Tibial nerve (tissue), 4 donors: Measurements from ENCODE around the gene ERBB2. TPM values are rescaled to one million over a fixed set of nuclear protein-coding genes. Genes with fewer than 3 reads are reported as not detected.
"Not testable (repeated sequence)": the region's sequence is repeated elsewhere in the genome, so short reads cannot be mapped to it uniquely, and the experiment has no call there.

ENCODE experiments used
- DNase-seq, 2 donors: peaks; one replicate each; pipeline ENCODE4 v3.0.0-alpha.2; 2019; ENCODE audit warnings: low spot score in 2 of 2
- H3K27ac ChIP-seq, 4 donors: fragments of 200-600 bp; sonication (generic) in 3 of 4; one replicate each; pipeline ENCODE4 v1.5.1; 2017 to 2019; ENCODE audit warnings: mild to moderate bottlenecking in 1 of 4
- H3K27me3 ChIP-seq, 2 donors: fragments of 200-600 bp; sonication (generic) in 1 of 2; one replicate each; pipeline versions ENCODE4 v1.5.1 to v1.6.0; 2017 to 2019
- H3K36me3 ChIP-seq, 3 donors: fragments of 200-600 bp; sonication (generic); one replicate each; pipeline ENCODE4 v1.5.1; 2018 to 2019
- H3K4me1 ChIP-seq, 4 donors: fragments of 200-600 bp; sonication (generic) in 3 of 4; one replicate each; pipeline ENCODE4 v1.5.1; 2017 to 2019
- H3K4me3 ChIP-seq, 4 donors: fragments of 200-600 bp; sonication (generic) in 3 of 4; one replicate each; pipeline ENCODE4 v1.5.1; 2017 to 2019; ENCODE audit warnings: mild to moderate bottlenecking in 1 of 4, moderate library complexity in 1 of 4
- H3K9me3 ChIP-seq, 4 donors: fragments of 200-600 bp; sonication (generic) in 3 of 4; one replicate each; pipeline ENCODE4 v1.5.1; 2017 to 2019
- EP300 ChIP-seq, 2 donors: sonication (generic); formaldehyde crosslinking; IDR thresholded peaks; one replicate each; pipeline ENCODE4 v1.6.1; 2017; ENCODE audit warnings: antibody characterized with exemption in 2 of 2, mild to moderate bottlenecking in 1 of 2
- POLR2A ChIP-seq, 2 donors: fragments of 450-650 bp; IDR thresholded peaks; one replicate each; pipeline ENCODE4 v1.6.1; 2017; ENCODE audit warnings: antibody characterized with exemption in 2 of 2, mild to moderate bottlenecking in 2 of 2, moderate library complexity in 2 of 2
- WGBS, 2 donors: methylation state at CpG; one replicate each; pipeline ENCODE4 v1.1.5; 2018; 5-methylcytosine and 5-hydroxymethylcytosine counted together
- total RNA-seq, 4 donors: library from RNA; depleted of rRNA; stranded (reverse); fragments of >200 nt; gene quantifications; one replicate each; pipeline ENCODE4 v1.1.0, GENCODE V29; 2016
- TF ChIP-seq, protein P1 (sequence below), 5 experiments: fragments of 200-600 bp in 3 of 5; fragments of 450-650 bp in 2 of 5; sonication (generic) in 3 of 5; IDR thresholded peaks; one replicate each; pipeline ENCODE4 v1.5.1; 2016 to 2019; ENCODE audit warnings: antibody characterized with exemption in 5 of 5, mild to moderate bottlenecking in 3 of 5, moderate library complexity in 2 of 5

Gene ERBB2
- total RNA-seq, 4 donors from 2014 or later: 101 to 131 (median 114) TPM

DNA sequence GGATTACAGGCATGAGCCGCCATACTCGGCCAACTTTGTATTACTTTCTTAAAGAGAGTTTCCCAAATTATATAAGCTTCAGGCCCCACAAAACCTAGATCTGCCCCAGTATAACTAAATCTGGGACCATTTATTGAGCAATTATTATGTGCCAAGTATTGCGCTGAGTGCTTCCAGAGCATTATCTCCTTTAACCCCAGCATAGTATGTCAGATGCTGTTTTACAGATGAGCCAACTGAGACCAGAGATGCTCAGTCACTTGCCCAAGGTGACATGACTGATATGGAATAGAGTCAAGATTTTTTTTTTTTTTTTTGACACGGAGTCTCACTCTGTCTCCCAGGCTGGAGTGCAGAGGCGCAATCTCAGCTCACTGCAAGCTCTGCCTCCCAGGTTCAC lies 1.9 kb upstream of the ERBB2 start:
- TF ChIP-seq EP300 (IDR thresholded peaks at IDR 0.05) (no peak), POLR2A (IDR thresholded peaks at IDR 0.05) (no peak)
- TF ChIP-seq, protein P1, sequence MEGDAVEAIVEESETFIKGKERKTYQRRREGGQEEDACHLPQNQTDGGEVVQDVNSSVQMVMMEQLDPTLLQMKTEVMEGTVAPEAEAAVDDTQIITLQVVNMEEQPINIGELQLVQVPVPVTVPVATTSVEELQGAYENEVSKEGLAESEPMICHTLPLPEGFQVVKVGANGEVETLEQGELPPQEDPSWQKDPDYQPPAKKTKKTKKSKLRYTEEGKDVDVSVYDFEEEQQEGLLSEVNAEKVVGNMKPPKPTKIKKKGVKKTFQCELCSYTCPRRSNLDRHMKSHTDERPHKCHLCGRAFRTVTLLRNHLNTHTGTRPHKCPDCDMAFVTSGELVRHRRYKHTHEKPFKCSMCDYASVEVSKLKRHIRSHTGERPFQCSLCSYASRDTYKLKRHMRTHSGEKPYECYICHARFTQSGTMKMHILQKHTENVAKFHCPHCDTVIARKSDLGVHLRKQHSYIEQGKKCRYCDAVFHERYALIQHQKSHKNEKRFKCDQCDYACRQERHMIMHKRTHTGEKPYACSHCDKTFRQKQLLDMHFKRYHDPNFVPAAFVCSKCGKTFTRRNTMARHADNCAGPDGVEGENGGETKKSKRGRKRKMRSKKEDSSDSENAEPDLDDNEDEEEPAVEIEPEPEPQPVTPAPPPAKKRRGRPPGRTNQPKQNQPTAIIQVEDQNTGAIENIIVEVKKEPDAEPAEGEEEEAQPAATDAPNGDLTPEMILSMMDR (IDR thresholded peaks at IDR 0.05): no peak
- 92 to 100% methylated on average over 5 of the region's 5 CpGs for WGBS, 2 donors
- Histone ChIP-seq H3K27ac (no peak overlapping the region), H3K4me1 (peaks cover 0 to 51% (median 14%) of the 10 kb centered on the region in 4 donors), H3K27me3 (no peaks in the 10 kb centered on the region), H3K36me3 (peaks cover 0 to 6% (median 0%) of the 10 kb centered on the region in 3 donors), H3K9me3 (no peaks in the 10 kb centered on the region), H3K4me3 (no peak overlapping the region)
- no peak for DNase-seq

DNA sequence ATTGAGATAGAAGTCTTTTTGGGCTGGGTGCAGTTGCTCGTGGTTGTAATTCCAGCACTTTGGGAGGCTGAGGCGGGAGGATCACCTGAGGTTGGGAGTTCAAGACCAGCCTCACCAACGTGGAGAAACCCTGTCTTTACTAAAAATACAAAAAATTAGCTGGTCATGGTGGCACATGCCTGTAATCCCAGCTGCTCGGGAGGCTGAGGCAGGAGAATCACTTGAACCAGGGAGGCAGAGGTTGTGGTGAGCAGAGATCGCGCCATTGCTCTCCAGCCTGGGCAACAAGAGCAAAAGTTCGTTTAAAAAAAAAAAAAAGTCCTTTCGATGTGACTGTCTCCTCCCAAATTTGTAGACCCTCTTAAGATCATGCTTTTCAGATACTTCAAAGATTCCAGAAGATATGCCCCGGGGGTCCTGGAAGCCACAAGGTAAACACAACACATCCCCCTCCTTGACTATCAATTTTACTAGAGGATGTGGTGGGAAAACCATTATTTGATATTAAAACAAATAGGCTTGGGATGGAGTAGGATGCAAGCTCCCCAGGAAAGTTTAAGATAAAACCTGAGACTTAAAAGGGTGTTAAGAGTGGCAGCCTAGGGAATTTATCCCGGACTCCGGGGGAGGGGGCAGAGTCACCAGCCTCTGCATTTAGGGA lies 577 bp upstream of the ERBB2 start:
- not testable (repeated sequence) for H3K36me3 ChIP-seq, H3K9me3 ChIP-seq, DNase-seq, H3K27me3 ChIP-seq
- WGBS, 2 donors: 36 to 40% methylated on average over 11 of the region's 11 CpGs
- H3K4me1 ChIP-seq: peaks cover 0 to 64% (median 25%) of the 10 kb centered on the region in 4 donors
- H3K4me3 ChIP-seq: peak overlapping the region; percentile 71 to 98 (median 86)
- H3K27ac ChIP-seq: peak overlapping the region; percentile 88 to 97 (median 96)

DNA sequence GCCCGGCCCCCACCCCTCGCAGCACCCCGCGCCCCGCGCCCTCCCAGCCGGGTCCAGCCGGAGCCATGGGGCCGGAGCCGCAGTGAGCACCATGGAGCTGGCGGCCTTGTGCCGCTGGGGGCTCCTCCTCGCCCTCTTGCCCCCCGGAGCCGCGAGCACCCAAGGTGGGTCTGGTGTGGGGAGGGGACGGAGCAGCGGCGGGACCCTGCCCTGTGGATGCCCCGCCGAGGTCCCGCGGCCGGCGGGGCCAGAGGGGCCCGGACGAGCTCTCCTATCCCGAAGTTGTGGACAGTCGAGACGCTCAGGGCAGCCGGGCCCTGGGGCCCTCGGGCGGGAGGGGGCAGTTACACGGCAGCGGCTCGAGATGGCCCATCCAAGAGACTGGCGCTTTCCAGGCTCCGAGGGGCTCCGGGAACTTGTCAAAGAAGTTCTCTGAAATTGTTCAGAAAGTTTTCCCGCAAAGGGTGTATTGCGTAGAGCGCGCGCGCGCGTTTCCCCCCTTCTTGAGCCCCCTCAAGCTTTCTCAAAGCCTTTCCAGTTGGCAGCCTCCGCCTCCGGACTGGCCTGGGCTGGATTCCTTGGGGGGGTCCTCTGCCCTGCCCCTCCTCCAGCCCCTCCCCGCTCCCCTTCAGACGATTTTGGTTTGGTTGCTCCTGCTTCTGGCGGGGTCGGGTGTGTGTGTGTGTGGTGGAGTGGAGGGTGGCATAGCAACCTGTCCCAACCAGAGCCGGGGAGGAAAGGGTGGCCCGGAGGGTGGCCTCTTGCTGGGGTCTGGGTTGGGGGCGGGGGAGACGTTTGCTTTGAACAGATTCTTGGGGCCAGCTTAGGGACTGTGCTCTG lies 504 bp downstream of the ERBB2 start:
- no peak for DNase-seq
- 0 to 1% methylated on average over 29 to 45 of the region's 57 CpGs for WGBS, 2 donors
- H3K27me3 ChIP-seq: no peaks in the 10 kb centered on the region
- H3K27ac ChIP-seq: peak overlapping the region; percentile 88 to 97 (median 96)
- no peaks in the 10 kb centered on the region for H3K9me3 ChIP-seq
- H3K4me3 ChIP-seq: peak overlapping the region; percentile 71 to 98 (median 86)
- no peaks in the 10 kb centered on the region for H3K36me3 ChIP-seq
- TF ChIP-seq, protein P1 (IDR thresholded peaks at IDR 0.05): no peak
- no peak for TF ChIP-seq EP300 (IDR thresholded peaks at IDR 0.05)
- TF ChIP-seq POLR2A (IDR thresholded peaks at IDR 0.05): no peak
- H3K4me1 ChIP-seq: peaks cover 0 to 67% (median 35%) of the 10 kb centered on the region in 4 donors

DNA sequence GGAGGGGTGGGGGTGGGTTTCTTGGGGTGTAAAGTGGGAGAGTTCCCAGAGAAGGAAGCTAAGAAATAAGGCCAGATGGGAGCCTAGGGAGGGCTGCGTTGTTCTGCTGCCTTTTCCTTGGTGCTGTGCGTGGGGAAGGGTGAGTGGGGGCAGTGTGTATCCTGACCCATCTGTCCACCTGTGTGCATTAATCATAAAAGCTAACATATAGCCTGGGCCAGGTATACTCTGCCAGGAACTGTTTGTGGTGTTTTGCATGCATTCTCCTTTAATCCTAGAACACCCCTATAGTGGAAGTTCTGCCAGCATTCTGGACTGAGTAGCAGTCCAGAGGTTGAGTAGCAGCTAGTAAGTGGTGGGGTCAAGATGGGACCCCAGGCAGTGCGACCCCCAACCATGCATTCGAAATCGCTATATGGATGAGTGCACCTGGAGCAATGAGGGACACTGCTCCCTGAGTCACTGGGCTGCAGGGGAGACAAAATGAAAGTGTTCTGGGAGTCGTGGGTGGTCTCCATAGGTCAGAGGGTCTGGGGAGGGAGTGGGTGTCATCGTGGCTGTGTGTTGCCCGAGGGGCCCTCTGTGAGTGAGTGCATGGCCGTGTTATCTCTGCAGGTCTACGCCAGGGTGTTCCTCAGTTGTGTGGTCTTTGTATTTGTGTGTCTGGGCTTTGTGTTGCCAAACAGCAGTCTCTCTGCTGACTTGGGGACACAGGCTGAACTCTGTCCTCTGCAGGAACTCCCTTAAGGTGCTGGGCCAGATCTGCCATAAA lies 1.3 kb downstream of the ERBB2 start:
- H3K9me3 ChIP-seq: no peaks in the 10 kb centered on the region
- 20 to 28% methylated on average over 9 to 10 of the region's 10 CpGs for WGBS, 2 donors
- no peak for DNase-seq
- no peaks in the 10 kb centered on the region for H3K36me3 ChIP-seq
- no peaks in the 10 kb centered on the region for H3K27me3 ChIP-seq
- TF ChIP-seq, protein P1 (IDR thresholded peaks at IDR 0.05): no peak
- no peak for TF ChIP-seq EP300 (IDR thresholded peaks at IDR 0.05)
- peak overlapping the region; percentile 71 to 98 (median 86) for H3K4me3 ChIP-seq
- H3K4me1 ChIP-seq: peaks cover 0 to 74% (median 43%) of the 10 kb centered on the region in 4 donors
- peak overlapping the region; percentile 88 to 97 (median 96) for H3K27ac ChIP-seq

DNA sequence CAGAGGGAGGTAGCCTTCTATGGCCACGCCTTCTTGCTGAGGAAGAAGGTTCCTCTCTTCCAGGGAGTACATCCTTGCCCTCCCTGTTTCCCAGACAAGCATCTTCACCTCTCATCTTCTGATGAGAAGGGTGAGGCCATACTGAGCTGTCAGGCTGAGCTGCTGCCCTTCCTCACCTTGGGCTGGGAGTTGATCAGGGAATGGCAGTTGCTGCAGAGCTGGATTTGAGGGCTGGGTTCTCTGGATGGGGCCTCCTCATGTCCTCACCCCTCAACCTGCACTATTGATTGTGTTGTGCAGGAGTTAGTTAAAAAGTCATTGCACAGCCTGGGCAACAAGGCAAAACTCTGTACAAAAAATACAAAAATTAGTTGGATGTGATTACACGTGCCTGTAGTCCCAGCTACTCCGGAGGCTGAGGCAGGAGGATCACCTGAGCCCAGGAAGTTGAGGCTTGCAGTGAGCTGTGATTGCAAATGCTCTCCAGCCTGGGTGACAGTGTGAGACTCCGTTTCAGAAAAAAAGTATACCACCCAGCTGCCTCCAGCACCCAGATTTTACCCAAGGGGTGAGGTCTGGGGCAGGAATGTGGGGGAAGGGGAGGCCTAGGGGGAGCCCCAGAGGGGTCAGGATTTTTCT lies 2.0 kb downstream of the ERBB2 start:
- peaks cover 0 to 74% (median 50%) of the 10 kb centered on the region in 4 donors for H3K4me1 ChIP-seq
- H3K27ac ChIP-seq: peak overlapping the region in 3 of 4 donors; percentile 95 to 97 (median 97)
- DNase-seq: no peak
- WGBS, 2 donors: 34 to 45% methylated on average over 4 of the region's 4 CpGs
- no peaks in the 10 kb centered on the region for H3K9me3 ChIP-seq
- H3K4me3 ChIP-seq: peak overlapping the region in 3 of 4 donors; percentile 71 to 98 (median 81)
- no peak for TF ChIP-seq EP300 (IDR thresholded peaks at IDR 0.05)
- no peak for TF ChIP-seq POLR2A (IDR thresholded peaks at IDR 0.05)
- TF ChIP-seq, protein P1 (IDR thresholded peaks at IDR 0.05): no peak
- H3K27me3 ChIP-seq: no peaks in the 10 kb centered on the region
- peaks cover 0 to under 1% (median 0%) of the 10 kb centered on the region in 3 donors for H3K36me3 ChIP-seq
